UCSD-AML1 (cell line): Measurements from ENCODE around the gene OR2M3.
A peak's percentile ranks its signal among the peaks of the same experiment; 100 is the strongest.
"Not testable (repeated sequence)": the region's sequence is repeated elsewhere in the genome, so short reads cannot be mapped to it uniquely, and the experiment has no call there.

Source experiments
- DNase-seq: peaks from one replicate; lab custom pipeline; 2025; ENCODE audit not compliant: unreplicated experiment; lab: John Stamatoyannopoulos, UW

The OR2M3 gene, protein sequence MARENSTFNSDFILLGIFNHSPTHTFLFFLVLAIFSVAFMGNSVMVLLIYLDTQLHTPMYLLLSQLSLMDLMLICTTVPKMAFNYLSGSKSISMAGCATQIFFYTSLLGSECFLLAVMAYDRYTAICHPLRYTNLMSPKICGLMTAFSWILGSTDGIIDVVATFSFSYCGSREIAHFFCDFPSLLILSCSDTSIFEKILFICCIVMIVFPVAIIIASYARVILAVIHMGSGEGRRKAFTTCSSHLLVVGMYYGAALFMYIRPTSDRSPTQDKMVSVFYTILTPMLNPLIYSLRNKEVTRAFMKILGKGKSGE

GRCh38 chr1:248196965-248197364 lies at the start of gene OR2M3:
Gene OR2M3 (plus strand): TSS chr1:248197265. CDS start chr1:248203068, 5,803 bp downstream.
- no peak for DNase-seq

GRCh38 chr1:248152056-248152827 lies 44.8 kb upstream of the OR2M3 start:
- no peak for DNase-seq

DNA sequence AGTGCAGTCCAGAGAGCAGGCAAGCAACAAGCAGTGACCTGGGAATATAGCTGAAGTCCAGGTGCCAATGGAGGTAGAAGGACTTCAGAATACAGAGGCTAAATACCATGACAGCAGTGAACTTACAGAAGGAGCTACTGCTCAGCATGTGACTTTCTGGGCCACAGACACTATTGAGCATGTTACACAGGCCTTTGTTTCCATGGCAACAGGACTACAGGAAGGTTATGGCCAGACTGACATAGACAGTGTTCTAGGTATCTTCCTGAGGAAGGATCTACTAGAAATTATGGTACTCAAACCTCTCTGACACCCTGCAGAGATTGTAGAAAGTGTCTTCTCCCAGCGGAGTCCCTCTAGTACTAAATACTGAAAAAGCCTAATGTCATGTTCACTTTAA lies 41.1 kb upstream of the OR2M3 start:
- DNase-seq, result no peak

- no peak for DNase-seq
Measured at GRCh38 chr1:248158758-248159157, 38.3 kb upstream of the OR2M3 start.

DNA sequence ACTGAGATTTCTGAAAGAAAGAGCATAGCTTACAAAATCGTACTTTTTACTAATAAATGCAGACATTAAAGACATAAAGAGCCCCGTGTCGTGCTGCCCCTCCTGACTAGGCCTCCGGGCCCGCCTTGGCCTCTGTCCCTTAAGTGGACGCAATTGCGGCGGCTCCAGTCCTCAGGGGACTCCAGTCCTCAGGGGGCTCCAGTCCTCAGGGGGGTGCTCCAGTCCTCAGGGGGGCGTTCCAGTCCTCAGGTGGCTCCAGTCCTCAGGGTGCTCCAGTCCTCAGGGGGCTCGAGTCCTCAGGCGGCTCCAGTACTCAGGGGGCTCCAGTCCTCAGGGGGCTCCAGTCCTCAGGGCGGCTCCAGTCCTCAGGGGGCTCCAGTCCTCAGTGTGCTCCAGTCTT lies 33.0 kb upstream of the OR2M3 start:
- DNase-seq, result no peak

DNA sequence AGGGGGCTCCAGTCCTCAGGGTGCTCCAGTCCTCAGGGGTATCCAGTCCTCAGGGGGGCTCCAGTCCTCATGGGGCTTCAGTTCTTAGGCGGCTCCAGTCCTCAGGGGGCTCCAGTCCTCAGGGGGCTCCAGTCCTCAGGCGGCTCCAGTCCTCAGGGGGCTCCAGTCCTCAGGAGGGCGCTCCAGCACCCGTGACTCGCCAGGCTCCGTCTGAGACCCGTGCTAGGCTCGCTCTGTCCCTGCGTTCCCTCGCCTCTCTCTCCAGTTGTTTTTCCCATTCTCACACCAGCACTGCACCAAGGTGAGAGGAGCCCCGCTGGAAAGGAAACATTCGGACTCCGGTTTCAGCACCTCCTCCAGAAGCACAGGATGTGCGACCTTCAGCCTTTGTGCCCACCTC lies 31.9 kb upstream of the OR2M3 start:
- DNase-seq, result no peak

GRCh38 chr1:248174521-248174920 lies 22.5 kb upstream of the OR2M3 start, which contains the start of gene OR2M2:
Gene OR2M2 (plus strand): TSS chr1:248174821. CDS start chr1:248179986, 5,165 bp downstream.
- DNase-seq, result no peak

- DNase-seq, result no peak
Measured at GRCh38 chr1:248183996-248184395, 13.1 kb upstream of the OR2M3 start.

DNA sequence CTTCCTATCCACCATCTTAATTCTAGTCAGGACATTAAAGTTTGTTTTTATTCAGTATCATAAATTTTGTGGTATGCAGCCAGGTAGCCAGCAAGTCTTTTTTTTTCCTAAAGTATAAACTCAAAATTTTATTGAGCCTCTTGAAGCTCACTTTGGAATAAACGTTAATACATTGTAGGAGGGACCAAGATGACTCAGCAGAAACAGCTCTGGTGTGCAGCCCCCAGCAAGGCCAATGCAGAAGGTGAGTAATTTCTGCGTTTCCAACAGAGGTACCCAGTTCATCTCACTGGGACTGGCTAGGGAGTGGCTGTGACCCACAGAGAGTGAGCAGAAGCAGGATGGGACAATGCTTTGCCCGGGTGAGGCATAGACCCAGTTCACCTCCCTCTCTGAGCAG lies 9.7 kb upstream of the OR2M3 start:
- no peak for DNase-seq

DNA sequence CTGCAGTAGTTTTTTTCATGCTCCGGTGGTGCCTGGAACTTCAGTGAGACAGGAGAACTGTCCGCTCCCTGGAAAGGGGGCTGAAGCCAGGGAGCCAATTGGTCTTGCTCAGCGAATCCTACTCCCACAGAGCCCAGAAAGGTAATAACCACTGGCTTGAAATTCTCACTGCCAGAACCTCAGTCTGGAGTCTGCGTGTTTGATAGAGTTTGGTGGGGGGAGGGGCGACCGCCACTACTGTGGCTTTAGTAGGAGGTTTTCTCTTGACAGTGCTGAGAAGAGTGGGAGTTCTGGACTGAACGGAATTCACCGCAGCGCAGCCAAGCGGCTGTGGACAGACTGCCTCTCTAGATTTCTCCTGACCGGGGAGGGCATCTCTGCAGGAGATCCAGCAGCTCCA lies 8.0 kb upstream of the OR2M3 start:
- DNase-seq, result no peak

DNA sequence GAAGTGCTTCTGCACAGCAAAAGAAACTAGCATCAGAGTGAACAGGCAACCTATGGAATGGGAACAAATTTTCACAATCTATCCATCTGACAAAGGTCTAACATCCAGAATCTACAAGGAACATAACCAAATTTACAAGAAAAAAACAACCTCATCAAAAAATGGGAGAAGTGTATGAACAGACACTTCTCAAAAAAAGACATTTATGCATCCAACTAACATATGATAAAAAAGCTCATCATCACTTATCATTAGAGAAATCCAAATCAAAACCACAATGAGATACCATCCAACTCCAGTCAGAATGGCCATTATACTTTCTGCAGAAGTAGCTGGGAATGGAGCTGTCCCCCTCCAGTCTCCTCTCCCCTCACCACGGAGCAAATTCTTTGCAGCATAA lies 2.9 kb upstream of the OR2M3 start:
- DNase-seq, result no peak

- DNase-seq, result no peak
Measured at GRCh38 chr1:248215880-248216279, 18.8 kb downstream of the OR2M3 start.

DNA sequence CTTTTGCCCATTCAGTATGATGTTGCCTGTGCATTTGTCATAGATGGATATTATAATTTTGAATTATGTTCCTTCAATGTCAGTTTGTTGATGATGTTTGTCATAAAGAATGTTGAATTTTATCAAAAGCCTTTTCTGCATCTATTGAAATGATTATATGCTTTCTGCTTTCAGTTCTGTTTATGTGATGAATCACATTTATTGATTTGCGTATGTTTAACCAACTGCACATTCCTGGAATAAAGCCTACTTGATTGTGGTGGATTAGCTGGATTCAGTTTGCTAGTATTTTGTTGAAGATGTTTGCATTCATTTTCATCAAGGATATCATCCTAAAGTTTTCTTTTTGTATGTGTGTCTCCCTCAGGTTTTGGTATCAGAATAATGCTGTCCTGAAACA lies 28.5 kb downstream of the OR2M3 start:
- DNase-seq, result no peak

GRCh38 chr1:248229360-248229908 lies 32.4 kb downstream of the OR2M3 start:
- DNase-seq, result no peak

- no peak for DNase-seq
Measured at GRCh38 chr1:248231117-248231516, 34.1 kb downstream of the OR2M3 start, which contains the start of gene OR2M4. Gene OR2M4 (plus strand): TSS chr1:248231417. CDS start chr1:248238929, 7,512 bp downstream.

GRCh38 chr1:248239478-248239877 lies 42.4 kb downstream of the OR2M3 start:
- DNase-seq, result no peak

GRCh38 chr1:248243204-248243603 lies 46.1 kb downstream of the OR2M3 start:
- peak; percentile 23 for DNase-seq

DNA sequence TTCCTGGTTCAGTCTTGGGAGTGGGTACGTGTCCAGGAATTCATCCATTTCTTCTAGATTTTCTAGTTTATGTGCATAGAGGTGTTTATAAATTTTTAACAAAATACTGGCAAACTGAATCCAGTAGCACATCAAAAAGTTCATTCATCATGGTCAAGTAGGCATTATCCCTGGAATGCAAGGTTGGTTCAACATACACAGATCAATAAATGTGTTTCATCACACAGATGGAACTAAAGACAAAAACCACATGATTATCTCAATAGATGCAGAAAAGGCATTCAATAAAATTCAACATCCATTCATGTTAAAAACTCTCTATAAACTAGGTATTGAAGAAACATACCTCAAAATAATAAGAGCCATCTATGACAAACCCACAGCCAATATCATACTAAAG lies 62.2 kb downstream of the OR2M3 start:
- not testable (repeated sequence) for DNase-seq
